ENCODE results near the gene NHSL2.
"Not testable (repeated sequence)": the region's sequence is repeated elsewhere in the genome, so short reads cannot be mapped to it uniquely, and the experiment has no call there.

NHSL2 gene

DNA sequence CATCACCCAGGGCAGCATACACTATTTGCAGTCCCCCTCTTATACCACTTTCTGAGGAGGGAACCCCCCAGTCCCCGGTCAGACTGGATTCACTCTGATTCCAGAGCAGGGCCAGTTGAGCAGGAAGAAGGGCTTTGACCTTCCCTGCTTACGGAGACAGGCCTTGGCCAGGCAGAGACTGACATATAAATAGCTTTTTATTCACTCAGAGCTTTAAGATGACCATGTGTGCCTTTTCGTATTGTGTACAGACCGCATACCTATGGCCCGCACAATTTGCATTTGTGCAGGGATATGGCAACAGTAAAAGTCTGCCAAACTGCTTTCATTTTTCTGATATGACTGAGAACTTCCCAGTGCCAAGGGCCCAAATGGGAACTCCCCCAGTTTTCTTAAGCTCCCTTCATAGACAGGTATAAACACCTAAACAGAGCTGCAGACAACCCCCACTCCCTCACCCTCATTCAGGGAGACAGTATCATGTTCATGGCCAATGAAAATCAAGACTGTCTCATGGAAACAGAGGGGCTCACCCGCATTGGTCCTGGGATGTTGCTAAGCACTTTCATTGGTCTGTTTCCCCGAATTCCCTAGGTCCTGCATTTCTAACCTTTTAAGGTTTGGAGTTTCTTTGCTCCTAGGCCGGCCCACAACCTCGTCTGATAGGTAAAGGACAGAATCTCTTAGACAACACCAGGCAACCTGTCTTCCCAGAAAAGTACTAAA lies 135.1 kb downstream of the NHSL2 start:
- no peak for DNase-seq

DNA sequence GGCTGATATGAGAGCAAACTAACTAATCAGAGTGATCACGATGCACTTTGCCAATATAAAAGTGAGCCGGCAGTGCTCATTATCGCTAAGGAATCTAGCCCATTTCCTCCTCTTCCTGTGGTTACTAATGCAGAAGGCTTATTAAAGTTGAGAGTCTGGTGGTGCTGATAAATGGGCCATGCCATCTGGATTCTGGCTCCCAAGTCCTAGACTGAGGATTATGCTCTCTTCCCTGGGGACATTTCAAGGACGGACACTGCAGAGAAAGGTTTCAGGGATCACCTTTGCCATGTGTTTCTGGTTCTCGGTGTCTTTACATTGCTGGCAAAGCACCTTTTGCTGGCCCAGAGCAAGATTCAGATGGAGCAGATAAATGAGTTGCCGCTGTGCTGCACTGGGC lies 135.8 kb downstream of the NHSL2 start:
- DNase-seq: no peak

DNA sequence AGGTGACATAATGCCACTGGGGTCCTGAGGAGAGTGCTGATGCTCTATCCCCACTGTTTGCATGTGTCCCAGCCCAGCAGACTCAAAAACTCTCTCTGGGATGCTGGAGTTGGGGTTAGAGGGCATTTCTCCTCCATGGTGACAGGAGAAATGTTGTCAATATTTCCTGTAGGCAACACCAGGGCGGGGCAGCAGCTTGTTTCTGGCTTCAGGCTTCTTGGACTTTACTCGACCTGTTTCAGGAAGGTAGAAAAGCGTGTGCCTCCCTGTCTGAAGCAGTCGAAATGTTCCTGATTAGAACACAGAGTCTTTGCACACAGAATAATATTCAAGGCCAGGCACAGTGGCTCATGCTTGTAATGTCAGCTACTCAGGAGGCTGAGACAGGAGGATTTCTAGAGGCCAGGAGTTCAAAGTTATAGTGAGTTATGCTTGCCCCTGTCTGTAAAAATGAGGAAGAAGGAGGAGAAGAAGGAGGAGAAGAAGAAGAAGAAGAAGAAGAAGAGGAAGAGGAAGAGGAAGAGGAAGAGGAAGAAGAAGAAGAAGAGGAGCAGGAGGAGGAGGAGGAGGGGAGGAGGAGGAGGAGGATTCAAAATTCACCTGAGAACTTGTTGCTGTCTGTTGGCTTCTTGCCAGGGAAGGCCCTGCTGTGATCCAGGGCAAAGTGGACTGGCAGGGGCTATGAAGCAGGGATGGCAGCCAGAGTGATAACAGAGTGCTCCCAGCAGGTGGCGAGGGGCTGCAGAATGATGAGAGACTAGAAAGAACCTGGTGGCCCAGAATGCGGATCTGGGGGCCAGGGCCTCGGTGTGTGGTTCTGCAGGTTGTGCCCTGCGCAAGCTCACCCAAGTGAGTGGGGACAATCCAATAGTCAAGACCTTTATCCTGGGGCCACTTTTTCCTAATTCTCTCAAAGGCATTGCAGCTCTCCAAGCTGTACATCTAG lies 138.1 kb downstream of the NHSL2 start:
- DNase-seq: no peak

DNA sequence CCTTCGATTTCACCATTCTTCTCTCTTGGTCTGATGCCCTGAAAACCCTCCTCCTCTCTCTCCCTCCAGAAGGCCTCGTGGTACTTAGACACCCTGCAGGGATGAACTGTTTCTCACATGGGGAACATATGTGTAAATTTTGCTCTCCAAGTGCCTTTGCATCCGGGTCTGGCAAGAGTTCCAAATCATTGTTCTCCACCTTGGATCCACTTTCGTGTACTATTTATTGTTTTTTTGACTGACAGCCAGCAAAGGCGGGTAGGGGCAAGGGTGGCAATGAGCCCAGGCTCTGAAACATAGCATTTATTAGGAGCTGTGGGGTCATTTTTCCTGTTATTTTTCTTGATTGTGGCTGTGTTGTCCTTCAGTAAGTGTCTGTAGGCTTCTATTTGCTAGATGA lies 139.4 kb downstream of the NHSL2 start:
- DNase-seq: no peak

DNA sequence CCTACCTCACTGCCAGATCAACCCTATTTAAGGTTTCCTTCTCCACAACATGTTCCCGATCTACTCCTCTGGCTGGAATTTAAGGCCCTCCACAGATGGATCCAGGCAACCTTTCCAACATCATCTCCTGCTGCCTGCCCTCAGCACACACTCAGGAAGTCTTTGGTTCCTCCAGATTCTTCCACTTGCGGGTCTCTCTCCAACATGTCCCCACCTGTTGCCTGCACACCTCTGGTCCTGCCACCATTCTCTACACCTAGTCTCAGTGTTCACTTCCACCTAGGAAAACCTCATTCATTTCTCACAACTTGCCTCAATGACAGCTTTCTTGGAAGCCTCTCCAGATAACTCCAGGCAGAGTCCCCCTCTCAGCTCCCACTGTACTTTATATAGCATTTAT lies 140.9 kb downstream of the NHSL2 start:
- no peak for DNase-seq

DNA sequence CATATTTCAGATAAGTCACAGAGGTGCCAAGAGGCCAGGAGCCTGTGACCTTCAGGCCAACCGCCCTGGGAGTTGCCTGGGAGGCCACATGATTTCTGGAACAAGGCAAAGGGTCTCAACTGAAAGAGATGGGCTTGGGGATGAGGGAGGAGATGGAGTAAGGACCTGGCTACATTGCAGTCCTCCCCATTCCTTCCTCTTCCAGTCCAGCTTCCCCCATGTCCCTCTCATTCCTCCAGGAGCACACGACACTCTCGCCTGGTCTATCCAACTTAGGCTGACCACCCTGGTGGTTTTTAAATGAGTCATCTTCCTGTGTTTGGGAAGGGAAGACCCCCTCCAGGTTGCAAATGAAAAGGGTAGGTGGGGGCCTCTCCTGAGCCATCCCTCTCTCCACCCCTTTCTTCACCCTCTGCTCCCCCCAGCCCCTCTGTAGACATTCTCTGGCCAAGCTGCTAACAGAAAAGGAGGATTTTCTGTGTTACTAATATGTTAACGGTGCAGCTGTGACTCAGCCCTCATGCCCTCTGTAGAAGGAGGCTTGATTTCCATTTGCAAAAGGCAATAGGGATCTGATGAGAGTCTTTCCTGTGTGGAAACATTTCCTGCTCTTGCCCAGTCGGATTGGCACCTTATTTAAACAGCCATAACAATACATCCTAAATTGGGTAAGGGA lies 141.9 kb downstream of the NHSL2 start:
- no peak for DNase-seq

DNA sequence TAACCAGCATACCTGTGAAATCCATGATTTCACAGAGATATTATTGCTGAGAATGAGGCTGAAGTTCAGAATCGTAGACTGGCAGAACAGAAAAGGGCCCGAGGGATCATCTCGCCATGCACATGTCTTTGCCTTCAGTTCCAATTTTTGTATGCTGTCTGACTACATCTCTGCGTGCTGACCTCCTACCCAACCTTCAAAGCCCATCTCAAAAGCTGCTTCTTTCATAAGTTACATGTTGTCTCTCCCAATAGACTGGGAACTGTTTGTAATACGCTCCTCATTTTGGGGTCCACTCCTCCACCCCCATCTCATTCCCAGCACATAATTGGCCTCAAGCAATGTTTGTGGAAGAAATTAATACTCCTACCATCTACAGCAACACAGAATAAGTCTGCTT lies 142.9 kb downstream of the NHSL2 start:
- DNase-seq: no peak

DNA sequence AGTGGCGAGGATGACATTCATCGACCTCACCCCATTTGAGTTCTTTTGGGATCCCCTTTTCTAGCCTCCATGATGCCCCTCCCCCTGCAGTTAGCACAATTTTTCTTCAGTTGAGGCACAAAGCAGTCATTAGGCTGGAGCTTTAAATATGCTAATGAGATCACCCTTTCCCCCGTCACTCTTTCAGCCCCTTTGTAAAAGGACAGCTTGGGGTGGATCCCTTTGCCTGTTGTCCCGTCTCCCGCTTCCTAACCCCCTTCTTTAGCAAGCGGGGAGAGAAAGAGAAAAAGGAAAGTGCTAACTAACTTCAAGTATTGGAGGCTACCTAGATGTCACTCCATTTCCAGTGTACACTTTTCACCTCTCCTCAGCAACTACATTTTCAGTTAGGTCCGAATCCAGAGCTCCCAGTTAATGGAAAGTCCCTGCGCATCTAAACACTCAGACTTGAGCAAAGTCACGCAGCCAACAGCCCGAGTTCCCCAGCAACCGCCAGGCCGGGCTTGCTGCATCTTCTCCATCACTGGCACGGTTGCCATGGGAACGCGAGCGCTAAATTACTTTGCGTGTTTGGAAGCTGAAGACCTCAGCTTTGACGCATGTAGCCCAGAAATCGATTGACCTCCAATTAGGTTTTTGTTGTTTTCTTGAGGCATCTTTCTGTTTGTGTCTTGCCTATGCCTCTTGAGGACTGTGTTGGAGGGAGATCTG lies 144.3 kb downstream of the NHSL2 start:
- DNase-seq: no peak

DNA sequence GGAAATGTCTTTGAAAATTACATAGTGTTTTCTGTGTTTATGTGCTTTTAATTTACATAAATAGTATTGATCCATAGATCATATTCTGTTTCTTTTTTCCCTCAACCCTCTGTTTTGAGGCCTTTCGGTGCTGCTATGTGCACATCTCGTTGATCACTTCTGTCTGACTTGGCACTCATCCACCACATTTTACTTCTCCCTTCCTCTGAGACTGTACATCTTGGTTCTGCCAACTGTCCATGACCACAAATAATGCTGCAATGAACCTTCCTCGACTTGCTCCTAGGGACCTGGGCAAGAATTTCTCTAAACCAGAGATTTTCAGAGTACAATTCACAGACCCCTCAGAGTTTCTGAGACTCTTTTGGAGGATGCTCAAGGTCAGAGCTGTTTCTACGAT lies 146.7 kb downstream of the NHSL2 start:
- no peak for DNase-seq

DNA sequence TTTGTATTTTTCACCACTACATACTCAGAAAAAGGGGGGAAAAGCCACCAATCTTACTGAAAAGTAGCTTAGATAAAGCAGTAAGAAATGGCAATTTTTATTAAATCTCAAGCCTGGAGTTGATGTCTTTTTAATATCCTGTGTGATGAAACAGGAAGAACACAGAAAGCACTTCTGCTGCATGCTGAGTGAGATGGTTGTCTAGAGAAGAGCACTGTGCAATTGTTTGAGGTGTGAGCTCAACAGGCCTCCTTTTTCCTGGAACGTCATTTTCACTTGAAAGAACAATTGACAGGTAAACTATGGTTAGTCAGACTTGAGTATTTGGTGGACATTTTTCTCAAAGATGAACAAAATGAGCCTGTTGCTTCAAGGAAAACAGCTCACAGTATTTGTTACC lies 147.2 kb downstream of the NHSL2 start:
- DNase-seq: no peak

DNA sequence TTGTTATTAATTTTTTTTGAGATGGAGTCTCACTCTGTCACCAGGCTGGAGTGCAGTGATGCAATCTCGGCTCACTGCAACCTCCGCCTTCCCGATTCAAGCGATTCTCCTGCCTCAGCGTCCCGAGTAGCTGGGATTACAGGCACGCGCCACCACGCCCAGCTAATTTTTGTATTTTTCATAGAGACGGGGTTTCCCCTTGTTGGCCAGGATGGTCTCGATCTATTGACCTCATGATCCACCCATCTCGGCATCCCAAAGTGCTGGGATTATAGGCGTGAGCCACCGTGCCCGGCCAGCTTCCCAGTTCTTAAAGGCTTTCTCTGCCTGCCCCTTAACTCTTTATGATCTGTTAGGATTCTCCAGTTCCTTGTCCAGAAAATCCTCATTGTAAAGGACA lies 147.7 kb downstream of the NHSL2 start:
- DNase-seq: not testable (repeated sequence)

DNA sequence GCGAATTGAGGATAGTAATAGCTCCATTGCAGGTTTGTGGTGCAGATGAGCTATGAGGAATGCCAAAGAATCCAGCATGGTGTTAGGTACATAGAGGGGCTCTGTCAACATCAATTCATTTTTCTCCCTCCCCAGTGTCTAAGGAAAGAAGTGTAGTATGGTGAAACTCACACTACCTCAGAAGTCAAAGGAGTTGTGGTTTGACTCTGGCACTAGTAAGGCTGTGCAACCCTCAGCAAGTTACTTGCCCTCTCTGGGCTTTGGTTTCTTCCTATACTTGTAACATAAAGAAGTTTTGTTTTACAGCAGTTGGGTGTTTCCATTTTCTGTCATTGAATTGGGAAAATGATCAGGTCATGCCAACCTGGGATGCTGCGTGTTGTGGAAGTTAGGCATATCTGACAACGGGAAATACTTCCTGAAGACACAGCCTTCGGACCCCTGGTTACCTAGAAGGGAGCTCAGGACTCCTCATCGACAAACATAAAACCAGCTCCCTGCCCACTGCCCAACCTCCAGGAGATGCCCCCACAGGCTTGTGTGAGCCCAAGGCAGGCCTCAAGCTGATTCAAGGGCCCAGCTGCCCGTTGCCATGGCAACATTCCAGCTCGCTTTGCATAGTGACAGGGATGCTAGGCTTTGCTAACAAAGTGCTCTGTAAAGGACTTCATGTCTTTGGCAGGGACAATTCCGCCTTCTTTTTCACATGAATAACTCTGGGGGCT lies 149.7 kb downstream of the NHSL2 start:
- DNase-seq: no peak

DNA sequence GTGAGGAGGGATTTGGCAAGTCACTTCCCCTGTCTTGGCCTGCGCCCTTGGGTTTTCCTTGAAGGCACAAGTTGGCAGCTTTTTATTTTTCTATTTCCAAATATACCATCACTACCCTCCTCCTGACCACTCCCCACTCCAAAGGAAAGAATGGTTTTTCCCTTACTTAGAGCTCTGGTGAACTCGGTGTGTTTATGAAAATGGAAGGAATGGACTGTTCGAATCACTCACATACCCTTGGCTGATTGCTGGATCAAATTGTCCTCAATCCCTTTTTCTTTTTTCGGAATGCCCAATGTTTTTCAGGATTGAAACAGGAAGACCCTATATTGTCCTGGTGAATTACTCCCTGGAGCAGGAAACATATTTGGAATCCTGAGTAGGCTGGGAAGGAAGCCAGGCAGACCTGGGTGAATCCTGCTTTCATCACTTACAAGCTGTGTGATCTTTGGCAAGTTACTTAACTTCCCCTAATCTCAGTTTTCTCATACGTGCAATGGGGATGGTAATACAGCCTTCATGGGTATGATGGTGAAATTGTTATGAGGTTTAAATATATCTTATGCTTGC lies 150.4 kb downstream of the NHSL2 start:
- no peak for DNase-seq

DNA sequence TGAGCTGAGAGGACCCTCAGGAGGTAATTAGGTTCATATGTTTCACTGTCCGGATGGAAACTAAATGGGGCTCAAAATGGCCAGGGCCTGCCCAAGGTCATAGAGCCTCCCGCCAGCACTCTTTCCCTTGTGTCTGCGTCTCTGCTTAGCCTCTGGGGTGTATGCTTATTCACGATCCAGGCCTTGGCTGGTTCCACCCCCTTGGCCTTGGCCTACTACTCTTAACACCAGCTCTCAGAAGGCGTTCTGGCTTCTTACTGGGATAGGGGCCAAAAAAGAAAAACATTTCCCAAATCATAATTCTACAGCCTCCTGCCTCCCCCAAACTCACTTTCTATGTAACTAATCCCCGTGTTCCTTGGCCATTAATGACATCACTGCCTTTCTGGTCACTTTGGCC lies 152.3 kb downstream of the NHSL2 start:
- DNase-seq: no peak

DNA sequence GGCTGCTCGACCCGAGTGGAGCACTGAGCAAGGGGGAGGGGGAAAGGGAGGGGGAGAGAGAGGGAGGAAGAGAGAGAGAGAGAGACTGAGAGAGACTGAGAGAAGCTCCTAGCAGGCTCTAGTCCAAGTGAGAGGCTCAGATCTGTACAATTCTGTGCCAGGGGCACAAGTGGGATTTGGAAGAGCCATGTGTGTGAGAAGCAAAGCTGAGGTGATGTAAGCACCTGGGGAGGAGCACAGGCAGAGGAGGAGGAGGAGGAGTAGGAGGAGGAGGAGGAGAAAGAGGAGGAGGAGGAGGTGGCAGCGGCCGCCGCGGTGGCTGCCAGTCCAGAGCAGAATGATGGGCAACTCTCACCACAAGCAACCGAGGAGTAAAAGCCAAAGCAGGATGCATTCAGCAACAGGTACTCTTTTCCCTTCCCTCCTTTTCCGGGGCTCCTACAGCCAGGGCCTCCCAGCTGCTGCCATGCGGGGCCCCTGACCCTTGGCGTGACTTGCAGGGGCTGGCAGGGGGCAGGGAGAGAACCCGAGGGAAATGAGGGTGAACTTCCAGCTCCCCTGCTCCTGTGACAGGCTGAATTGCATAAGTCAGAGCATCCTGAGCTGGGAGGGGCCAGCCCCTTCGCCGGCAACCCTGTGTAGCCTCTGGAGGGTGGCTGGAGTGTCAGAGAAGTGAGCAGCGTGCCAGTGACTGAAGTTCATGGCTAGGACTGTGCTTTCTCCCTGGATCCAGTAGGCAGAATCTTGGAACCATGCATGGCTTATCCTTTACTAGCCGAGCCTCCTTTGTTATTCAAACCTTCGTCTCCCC lies 158.9 kb downstream of the NHSL2 start:
- no peak for DNase-seq

DNA sequence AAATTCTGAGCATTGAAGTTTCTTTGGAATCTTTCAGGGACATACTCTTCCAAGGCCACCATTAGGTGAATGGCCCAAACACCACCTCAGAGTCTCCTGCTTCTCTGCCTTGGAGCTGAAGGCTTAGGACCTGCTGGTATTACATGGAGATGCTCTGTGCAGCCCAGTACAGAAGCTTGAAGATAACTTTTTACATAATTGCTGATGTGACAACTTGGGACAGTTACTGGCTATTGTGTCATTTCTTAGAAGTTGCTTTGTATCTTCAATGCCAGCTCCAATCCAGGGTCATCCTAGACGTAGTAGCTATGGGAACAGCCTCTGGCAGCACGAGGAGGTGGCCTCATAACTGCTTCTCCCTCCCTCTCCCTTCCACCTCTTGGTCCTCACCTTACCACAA lies 160.6 kb downstream of the NHSL2 start:
- DNase-seq: no peak

DNA sequence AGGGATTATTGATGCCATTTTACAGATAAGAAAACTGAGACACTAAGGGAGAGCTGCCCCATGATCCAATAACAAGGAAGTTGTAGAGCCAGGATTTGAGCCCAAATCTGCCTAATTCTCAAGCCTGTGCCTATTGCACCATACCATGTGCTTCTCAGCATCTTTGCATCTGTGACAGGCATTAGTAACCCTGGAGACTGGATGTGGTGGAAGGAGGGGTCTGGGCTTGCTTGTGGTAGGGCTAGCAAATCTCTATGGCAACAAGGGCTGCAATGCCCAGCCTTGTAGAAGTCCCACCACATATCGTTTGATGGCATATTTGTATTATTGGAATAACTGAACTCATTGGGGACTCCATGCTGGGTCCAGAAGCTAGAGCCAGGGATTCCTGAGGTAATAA lies 163.0 kb downstream of the NHSL2 start:
- no peak for DNase-seq

DNA sequence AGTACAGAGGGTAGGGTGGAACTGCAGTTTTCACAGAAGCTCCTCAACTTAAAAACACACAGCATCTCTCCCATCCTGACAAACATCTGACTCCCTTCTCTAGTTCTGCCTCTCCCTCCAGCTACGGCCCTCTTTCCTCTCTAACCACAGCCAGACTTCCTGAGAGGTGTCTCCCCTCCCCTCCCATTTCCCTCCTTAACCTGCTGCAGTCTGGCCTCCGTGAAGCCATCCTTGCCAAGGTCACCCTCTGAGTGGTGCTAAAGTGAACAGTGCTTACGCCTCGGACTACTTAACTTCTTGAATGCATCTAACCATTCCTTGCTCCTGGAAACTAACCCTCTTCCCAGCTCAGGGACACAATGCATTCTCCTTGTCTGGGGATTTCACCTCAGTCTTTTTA lies 167.8 kb downstream of the NHSL2 start:
- no peak for DNase-seq

DNA sequence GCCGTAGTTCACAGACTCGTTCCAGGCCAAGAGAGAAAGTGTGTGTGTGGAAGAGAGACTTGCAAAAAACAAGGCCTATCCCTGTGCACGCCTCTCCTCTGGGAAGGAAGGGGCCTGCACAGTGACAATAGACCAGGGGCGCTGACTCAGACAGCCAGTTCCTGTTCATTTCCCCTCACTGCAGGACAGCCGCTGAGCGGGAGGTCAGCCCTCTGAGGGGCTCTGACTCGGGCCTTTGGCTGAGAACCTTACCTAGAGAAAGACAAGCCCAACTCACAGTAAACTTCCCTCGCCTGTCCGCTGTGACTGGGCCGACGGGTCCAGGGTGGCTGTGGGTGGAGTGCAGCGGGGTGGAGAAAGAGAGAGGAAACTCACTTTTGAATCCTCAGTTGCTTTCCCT lies 169.0 kb downstream of the NHSL2 start:
- DNase-seq: no peak

DNA sequence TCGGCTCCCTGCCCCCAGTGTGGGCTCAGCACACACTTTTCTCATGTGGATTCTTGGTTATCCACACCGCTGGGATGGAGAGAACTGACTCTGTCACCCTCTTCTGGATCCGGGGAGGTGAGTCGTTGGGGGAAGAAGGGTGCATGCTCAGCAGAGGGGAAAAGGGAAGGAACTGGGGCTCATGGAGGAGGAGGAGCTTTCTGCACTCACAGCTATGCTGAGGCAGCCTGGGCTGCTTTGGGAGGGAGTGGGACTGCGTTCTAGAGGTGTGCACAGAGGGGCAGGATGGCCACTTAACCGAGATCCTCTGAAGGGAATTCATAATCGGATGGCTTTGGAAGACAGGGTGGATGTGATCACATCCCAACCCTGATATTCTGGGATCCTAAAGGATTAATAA lies 169.5 kb downstream of the NHSL2 start:
- DNase-seq: no peak

DNA sequence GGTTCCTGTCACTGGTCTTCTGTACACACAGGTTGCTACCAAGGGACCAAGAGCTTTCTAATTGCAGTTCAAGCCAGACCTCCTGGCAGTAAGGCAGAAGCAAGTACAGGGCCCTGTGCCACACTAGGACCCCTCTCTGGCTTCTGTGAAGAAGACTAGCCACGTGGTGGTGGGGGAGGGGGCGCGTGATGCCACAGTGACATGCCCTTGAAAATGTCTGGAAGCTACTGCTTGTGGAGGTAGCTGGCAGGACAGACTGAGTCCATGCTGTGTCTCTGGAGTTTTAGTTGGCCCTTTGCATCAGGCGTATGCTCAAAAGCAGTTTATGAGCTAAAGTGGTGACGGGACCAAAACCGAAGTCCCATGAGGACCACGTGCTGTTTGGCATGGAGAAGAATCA lies 170.2 kb downstream of the NHSL2 start:
- no peak for DNase-seq

Measured in NCI-H2171 (cell line).